ENCODE results near the gene XRCC6.
A peak's percentile ranks its signal among the peaks of the same experiment; 100 is the strongest.
"Not testable (repeated sequence)": the region's sequence is repeated elsewhere in the genome, so short reads cannot be mapped to it uniquely, and the experiment has no call there.

The XRCC6 gene

DNA sequence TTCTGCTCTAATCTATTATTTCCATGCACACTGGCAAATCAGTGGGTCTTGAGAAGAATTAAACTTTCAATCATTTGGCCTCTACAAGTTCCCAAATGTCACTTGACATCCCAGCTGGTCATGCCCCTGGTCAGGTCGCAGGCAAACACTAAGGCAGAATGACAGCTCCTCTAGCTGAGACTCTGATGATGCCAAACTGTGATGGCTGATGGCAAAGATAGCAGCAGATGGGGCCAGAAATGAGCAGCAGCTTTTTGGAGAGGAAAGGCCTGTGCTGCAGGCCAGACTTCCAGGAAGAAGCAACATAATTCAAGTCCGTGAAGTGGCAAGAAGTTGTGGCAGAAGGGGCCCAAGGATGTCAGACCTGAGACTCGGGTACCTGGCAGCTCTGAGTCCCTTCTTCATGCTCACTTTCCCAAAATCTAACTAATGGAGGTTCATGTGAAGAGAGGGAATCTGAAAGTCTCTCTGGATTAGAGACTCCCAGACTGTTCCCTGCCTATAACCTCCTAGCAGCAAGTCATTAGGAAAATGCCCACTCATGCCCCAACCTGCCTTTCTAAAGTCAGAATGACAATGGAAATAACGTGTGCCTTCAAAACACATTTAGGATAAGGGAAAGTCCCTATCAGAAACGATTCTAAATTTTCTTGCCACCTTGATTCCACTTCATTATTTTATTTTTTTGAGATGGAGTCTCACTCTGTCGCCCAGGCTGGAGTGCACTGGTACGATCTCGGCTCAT lies 22.0 kb upstream of the XRCC6 start:
- no peak for DNase-seq (ENCODE audit: low spot score)

DNA sequence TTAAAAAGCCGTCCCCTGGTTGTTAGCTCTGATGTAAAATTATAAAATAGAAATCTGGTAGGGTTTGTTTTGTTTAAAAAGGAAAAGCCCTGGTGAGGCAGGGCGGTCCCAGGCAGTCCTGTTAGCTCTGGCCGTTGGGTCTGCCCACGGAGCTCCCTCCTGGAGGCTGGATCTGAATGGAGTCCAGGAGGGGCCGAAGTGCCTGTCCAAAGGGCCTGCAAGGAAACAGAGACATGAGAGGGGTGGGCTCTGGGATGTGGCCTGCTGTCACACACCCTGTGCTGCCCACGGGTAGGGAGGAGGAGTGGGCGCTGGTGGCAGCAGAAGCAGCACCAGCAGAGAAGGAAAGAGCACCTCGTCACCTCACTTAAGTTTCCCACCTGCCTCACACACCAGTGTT lies 20.1 kb upstream of the XRCC6 start:
- no peak for DNase-seq (ENCODE audit: low spot score)

DNA sequence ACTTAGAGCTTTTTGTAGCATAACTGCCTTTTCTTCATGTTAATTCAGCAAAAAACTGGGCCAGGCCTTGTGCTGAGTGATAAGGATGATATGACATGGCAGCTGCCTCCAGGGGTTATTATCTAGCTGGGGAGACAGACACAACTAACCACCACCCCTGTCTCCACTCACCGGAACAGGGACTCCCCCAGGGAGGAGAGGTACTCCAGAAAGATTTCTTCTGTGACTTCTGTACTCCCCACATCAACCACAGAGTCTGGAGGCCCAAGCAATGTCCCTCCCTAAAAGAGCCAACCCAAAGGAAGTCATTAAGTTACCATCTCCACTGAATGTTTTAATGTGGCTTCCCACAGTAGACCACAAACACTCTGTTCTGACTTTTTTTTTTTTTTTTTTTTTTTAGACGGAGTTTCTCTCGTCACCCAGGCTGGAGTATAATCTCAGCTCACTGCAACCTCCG lies 17.2 kb upstream of the XRCC6 start:
- no peak for DNase-seq (ENCODE audit: low spot score)

DNA sequence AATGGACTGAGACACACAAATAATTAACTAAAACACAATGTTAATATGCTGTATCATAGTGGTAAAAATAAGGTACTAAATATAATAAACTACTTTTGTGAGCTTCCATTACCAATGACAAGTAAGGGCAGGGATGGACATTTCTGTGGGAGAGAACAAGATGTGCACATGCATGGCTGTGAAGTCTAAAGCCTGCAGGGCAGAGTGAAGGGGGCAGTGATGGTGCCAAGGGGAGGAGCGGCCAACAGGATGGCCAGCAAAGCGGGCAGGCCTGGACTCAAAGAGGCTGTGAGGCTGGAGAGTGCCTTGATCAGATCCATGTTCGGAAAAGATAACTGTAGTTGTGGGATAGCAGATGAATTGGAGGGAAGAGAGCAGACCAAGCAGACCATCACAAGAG lies 12.7 kb upstream of the XRCC6 start:
- no peak for DNase-seq (ENCODE audit: low spot score)

DNA sequence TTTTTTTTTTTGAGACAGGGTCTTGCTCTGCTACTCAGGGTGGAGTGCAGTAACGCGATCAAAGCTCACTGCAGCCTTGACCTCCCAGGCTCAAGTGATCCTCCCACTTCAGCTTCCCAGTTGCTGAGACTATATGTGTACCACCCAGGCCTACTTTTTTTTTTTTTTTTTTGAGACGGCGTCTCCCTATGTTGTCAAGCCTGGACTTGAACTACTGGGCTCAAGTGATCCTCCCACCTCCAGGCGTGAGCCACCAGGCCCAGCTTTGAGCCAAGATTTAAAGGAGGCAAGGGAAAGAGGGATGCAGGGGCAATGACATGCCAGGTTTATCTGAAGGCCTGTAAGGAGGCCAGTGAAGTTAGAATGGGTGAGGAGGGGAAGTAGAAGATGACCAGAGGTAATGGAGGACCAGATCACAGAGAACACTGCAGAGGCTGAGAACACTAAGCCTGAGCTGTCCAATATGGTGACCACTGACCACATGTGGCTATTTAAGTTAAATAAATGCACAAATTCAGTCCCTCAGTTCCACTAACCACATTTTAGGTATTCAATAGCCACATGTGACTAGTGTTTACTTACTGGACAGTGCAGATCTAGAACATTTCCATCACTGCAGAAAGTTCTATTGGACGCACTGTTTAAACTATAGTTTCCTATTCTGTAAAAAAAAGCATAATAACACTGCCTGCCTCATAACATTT lies 8.3 kb upstream of the XRCC6 start:
- no peak for DNase-seq (ENCODE audit: low spot score)

DNA sequence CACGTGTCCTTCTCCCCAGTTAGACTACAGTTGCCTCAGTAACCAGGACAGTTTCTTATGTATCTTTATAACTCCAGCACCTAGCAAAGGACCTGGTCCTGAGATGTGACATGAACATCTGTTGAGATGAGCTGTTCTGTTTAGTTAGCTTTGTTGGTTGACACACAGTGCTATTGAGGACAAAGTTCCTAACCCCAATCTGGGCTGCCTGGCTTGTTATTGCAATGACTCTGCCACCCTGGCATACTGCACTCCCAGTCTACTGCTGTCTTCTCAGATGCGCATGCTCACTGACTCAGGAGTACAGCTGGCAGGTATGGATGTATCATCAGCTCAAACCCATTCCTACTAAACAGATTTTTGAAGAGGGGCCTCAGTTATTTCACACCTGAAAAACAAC lies 7.6 kb upstream of the XRCC6 start:
- DNase-seq (ENCODE audit: low spot score) = no peak

DNA sequence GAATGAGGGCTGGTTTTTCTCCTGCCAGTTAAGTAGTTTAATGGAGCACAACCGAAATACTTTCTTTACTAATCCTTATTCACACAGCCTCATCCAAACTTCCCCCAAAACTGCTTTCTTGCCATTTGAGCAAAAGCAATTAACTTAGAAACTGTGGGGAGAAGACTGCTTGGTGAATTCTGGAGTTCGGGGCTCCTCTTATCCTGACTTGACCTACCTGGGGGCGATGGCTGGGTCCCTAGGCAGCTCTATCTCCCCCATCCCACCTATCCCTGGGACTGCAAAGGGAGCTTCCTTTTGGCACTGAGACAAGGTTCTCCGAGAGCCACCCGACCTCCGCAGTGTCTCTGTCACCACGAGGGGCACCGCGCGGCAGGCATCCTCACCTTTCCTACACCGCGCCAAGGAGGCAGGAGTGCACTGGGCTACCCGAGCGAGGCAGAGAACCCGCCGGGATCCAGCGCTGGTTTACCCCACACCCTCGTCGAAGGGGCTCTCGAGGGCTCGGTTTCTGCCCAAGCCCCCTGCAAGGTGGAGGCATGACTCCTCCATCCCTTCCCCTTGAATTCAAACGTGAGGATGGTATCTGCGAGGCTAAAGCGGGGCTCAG lies 1.0 kb upstream of the XRCC6 start:
- DNase-seq (ENCODE audit: low spot score) = peak; percentile 44

DNA sequence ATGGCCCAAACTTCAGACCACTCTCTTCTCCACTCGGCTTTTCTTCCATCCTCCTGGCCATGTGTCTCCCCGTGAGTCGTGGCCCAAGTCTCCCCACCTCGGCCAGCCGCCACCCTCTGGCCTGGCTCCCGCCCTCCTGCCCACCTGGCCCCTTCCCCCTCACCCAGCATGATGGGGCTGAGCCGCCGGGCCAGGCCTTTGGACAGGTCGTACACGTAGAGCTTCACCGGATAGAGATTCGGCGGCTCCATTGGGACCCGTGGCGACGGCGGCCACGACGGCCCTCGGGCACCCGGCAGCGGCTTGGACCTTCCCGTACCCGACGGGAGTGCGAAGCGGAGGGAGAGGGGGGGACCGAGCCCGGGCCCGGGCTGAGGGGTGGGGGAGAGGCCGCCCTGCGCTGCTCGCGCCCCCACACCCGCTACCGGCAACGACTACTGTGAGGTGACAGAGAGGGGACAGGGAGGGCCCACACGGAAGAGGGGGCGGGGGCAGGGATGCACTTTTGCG lies 451 bp upstream of the XRCC6 start, which contains the start of gene DESI1:
DESI1 (minus strand) TSS at position 455 of the 510 bp plus-strand sequence; CDS start at position 251, 204 bp downstream.
- peak; percentile 36 for DNase-seq (ENCODE audit: low spot score)

DNA sequence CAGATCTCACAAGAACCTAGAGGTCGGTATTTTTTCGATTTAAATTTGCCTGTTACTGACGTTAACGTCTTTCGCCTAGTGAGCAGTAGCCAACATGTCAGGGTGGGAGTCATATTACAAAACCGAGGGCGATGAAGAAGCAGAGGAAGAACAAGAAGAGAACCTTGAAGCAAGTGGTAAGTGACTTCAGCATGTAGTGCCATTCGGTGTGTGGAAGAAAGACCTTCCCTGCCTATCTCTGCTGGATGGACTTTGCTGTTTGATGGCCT lies 750 bp downstream of the XRCC6 start:
- DNase-seq (ENCODE audit: low spot score) = no peak

DNA sequence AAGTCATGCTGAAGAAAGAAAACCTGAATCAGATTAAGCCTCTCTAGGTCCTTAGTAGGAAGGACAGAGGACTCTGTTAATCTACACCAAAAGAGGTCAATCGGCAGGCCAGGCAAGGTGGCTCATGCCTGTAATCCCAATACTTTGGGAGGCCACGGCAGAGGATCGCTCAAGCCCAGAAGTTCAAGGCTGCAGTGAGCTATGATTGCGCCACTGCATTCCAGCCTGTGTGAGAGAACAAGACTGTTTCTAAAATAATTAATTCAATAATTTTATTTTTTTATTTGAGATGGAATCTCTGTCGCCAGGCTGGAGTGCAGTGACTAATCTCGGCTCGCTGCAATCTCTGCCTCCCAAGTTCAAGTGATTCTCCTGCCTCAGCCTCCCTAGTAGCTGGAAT lies 4.5 kb downstream of the XRCC6 start:
- DNase-seq (ENCODE audit: low spot score) = no peak

DNA sequence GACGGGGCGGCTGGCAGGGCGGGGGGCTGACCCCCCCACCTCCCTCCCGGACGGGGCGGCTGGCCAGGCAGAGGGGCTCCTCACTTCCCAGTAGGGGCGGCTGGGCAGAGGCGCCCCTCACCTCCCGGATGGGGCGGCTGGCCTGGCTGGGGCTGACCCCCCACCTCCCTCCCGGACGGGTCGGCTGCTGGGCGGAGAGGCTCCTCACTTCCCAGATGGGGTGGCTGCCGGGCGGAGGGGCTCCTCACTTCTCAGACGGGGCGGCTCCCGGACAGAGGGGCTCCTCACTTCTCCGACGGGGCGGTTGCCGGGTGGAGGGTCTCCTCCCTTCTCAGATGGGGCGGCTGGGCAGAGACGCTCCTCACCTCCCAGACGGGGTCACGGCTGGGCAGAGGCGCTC lies 10.0 kb downstream of the XRCC6 start:
- DNase-seq (ENCODE audit: low spot score) = not testable (repeated sequence)

DNA sequence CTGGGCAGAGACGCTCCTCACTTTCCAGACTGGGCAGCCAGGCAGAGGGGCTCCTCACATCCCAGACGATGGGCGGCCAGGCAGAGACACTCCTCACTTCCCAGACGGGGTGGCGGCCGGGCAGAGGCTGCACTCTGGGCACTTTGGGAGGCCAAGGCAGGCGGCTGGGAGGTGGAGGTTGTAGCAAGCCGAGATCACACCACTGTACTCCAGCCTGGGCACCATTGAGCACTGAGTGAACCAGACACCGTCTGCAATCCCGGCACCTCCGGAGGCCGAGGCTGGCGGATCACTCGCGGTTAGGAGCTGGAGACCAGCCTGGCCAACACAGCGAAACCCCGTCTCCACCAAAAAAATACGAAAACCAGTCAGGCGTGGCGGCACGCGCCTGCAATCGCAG lies 10.5 kb downstream of the XRCC6 start:
- not testable (repeated sequence) for DNase-seq (ENCODE audit: low spot score)

DNA sequence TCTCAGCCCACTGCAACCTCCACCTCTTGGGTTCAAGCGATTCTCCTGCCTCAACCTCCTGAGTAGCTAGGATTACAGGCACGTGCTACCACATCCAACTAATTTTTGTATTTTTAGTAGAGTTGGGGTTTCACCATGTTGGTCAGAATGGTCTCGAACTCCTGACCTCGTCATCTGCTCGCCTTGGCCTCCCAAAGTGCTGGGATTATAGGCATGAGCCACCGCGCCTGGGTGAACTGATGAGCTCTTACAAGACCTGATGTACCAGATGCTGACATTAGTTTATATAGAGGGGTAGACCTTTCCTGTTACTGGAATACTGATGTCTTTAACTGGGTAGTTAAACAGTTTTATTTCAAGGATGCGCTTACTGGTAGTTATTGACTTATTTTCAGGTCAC lies 13.5 kb downstream of the XRCC6 start:
- DNase-seq (ENCODE audit: low spot score) = not testable (repeated sequence)

DNA sequence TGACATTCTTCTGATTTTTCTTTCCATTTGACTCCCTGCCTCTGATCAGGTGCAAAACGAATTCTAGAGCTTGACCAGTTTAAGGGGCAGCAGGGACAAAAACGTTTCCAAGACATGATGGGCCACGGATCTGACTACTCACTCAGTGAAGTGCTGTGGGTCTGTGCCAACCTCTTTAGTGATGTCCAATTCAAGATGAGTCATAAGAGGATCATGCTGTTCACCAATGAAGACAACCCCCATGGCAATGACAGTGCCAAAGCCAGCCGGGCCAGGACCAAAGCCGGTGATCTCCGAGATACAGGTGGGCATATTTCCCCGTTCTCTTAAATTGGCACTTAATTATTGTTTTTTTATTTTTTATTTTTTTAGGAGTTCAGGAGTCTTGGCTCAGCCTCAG lies 15.4 kb downstream of the XRCC6 start:
- no peak for DNase-seq (ENCODE audit: low spot score)

DNA sequence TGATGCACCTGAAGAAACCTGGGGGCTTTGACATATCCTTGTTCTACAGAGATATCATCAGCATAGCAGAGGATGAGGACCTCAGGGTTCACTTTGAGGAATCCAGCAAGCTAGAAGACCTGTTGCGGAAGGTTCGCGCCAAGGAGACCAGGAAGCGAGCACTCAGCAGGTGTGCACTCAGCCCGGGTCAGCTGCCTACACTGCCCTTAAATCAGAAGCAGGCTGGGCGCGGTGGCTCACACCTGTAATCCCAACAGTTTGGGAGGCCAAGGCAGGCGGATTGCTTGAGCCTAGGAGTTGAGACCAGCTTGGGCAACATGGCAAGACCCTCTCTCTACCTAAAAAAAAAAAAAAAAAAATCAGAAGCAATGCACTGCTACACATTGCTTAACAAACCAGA lies 16.5 kb downstream of the XRCC6 start:
- DNase-seq (ENCODE audit: low spot score) = not testable (repeated sequence)

DNA sequence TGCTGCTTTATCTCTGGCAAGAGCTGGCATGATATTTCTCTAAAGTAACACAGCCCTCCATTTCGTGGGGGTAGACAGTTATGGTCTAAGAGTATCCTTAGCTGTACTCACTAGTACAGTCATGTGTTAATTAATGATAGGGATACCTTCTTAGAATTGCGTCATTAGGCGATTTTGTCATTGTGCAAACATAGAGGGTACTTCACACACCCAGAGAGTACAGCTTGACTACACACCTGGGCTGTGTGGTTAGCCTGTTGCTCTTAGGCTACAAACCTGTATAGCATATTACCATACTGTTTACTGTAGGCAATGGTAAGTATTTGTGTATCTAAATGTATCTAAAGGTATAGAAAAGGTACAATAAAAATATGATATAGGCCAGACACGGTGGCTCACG lies 17.0 kb downstream of the XRCC6 start:
- DNase-seq (ENCODE audit: low spot score) = no peak

DNA sequence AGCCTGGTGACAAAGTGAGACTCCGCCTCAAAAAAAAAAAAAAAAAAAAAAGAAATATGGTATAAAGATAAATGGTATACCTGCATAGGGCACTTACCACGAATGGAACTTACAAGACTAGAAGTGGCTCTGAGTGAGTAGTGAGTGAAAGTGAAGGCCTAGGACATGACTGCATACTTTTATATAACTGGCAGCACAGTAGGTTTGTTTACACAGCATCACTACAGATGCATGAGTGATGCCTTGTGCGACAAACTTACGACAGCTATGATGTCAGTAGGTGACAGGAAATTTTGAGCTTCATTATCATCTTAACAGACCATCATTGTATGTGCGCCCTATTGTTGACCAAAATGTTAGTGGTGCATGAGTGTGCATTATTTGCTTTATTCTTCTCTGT lies 17.7 kb downstream of the XRCC6 start:
- no peak for DNase-seq (ENCODE audit: low spot score)

DNA sequence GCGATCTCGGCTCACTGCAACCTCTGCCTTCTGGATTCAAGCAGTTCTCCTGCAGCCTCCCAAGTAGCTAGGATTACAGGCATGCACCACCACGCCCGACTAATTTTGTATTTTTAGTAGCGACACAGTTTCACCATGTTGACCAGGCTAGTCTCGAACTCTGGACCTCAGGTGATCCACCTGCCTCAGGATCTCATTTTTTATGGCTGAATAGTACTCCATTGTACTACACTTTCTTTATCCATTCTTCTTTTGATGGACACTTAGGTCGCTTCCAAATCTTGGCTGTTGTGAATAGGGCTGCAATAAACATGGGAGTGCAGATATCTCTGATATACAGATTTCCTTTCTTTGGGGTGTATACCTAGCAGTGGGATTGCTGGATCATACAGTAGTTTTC lies 20.8 kb downstream of the XRCC6 start:
- no peak for DNase-seq (ENCODE audit: low spot score)

DNA sequence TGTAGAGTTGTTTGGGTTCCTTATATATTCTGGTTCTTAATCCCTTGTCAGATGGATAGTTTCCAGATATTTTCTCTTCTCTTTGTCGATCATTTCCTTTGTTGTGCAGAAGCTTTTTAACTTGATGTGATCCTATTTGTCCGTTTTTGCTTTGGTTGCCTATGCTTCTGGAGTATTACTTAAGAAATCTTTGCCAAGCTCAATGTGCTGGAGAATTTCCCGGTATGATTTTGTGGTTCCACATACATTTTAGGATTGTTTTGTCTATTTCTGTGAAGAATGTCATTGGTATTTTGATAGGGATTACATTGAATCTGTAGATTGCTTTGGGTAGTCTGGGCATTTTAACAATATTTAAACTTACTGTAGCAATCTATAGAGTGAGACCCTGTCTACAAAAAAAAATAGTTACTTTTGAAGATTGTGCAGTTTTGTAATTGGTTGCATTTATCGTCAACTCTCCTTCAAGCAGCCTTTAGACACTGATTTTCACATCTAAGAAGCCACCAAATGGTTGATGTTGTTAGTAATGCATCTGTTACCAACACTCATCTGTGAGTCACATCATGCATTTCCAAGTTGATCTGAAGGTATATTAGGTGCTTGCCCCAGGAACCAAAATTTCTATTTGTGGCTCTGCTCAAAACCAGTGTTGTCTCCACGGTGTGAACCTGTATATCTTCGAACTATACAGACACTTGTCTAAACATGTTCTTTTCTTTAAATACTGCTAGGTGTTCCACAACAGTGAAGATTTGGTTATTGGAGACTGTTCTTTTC lies 21.4 kb downstream of the XRCC6 start:
- no peak for DNase-seq (ENCODE audit: low spot score)

DNA sequence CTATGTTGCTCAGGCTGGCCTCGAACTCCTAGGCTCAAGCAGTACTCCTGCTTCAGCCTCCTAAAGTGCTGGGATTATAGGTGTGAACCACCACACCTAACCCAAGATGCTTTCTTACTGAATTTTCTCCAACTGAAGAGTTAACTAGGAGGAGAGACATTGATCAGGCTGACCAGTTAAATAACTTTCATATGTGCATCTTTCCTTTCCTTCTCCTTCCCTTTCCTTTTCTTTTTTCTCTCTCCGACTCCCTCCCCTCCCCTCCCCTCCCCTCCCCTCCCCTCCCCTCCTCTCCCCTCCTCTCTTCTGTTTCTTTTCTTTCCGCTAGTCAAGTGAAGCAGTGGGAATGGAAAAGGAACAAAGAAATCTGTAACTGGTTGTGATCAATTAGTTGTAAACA lies 26.7 kb downstream of the XRCC6 start:
- DNase-seq (ENCODE audit: low spot score) = no peak

DNA sequence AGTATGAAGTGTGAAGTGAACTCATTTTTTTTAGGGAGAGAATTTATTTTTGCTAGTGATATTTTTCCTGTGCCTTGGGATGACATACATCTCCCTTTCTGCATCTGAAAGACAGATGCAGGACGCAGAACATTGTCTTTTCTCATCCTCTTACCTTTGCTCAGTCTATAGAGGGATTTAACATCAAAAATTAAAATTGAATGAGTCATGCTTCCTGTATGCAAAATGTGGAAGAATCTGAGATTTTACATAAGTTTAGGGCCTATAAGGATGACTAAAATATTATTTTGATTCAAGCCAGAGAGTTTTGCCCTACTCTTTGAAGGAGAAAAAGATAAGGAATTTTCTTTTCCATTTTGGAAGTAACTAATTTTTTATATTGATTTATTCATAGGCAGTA lies 27.3 kb downstream of the XRCC6 start:
- no peak for DNase-seq (ENCODE audit: low spot score)

DNA sequence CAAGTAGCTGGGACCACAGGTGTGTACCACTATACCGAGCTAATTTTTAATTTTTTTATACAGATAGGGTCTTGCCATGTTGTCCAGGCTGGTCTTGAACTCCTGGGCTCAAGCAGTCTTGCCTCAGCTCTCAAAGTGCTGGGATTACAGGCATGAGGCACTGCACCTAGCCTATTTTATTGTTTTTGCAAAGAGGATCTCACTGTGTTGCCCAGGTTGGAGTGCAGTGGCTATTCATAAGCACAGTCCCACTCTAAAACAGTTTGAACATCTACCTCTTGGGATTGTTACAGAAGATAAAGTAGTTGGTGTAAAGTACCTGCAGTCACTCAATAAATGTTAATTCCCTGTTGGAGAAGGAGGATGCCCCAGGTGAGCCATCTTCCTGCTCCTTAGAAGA lies 29.1 kb downstream of the XRCC6 start:
- no peak for DNase-seq (ENCODE audit: low spot score)

DNA sequence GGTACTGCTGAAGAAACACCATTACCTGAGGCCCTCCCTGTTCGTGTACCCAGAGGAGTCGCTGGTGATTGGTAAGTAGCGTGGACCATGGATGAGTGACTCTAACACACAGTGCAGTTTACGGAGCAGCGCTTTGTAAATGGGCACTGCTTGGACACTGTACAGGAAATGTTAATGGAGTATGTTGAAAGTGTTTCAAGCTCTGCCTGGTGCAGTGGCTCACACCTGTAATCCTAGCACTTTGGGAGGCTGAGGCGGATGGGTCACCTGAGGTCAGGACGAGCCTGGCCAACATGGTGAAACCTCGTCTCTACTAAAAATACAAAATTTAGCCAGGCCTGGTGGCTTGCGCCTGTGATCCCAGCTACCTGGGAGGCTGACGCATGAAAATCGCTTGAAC lies 29.7 kb downstream of the XRCC6 start:
- DNase-seq (ENCODE audit: low spot score) = no peak
